ENCODE results near the gene CCNB1. TPM values are rescaled to one million over a fixed set of nuclear protein-coding genes. Genes with fewer than 3 reads are reported as not detected.
"Not testable (repeated sequence)": the region's sequence is repeated elsewhere in the genome, so short reads cannot be mapped to it uniquely, and the experiment has no call there.

Gene CCNB1
- total RNA-seq, 1 experiment from 2014 or later, result 96.4 TPM

GRCh38 chr5:69160651-69161050 lies 6.3 kb upstream of the CCNB1 start:
- no peaks in the 10 kb centered on the region for H3K9me3 ChIP-seq (ENCODE audit: low read length)
- no peak overlapping the region for H2AFZ ChIP-seq (ENCODE audit: low read length)
- H3K9me2 ChIP-seq (replicated peaks; ENCODE audit: insufficient read depth, low read length), result no peaks in the 10 kb centered on the region
- DNase-seq, result no peak
- no peaks in the 10 kb centered on the region for H3K79me2 ChIP-seq (ENCODE audit: low read length)
- no peaks in the 10 kb centered on the region for H3K27me3 ChIP-seq (ENCODE audit: low read length)
- H3K36me3 ChIP-seq (ENCODE audit: insufficient read depth, low read length), result no peaks in the 10 kb centered on the region
- no peak overlapping the region for H3K4me2 ChIP-seq (ENCODE audit: low read depth, low read length, poor library complexity, severe bottlenecking)
- H3K4me1 ChIP-seq (ENCODE audit: low read length), result no peaks in the 10 kb centered on the region
- no peak overlapping the region for H3K27ac ChIP-seq (ENCODE audit: low read length)
- no peak overlapping the region for H3K9ac ChIP-seq (ENCODE audit: low read length)
- H3K4me3 ChIP-seq (ENCODE audit: low read length), result no peak overlapping the region
- no peaks in the 10 kb centered on the region for H4K20me1 ChIP-seq (ENCODE audit: insufficient read depth, low read depth, low read length)

GRCh38 chr5:69167493-69167855 lies 524 bp downstream of the CCNB1 start:
- Histone ChIP-seq H3K79me2 (ENCODE audit: low read length) (peaks cover 18% of the 10 kb centered on the region), H3K9me2 (replicated peaks; ENCODE audit: insufficient read depth, low read length) (no peaks in the 10 kb centered on the region), H3K4me2 (ENCODE audit: low read depth, low read length, poor library complexity, severe bottlenecking) (peak overlapping the region; percentile 95), H3K36me3 (ENCODE audit: insufficient read depth, low read length) (peaks cover 34% of the 10 kb centered on the region), H2AFZ (ENCODE audit: low read length) (peak overlapping the region; percentile 69; the same call in 1 of the 2 replicates), H3K9me3 (ENCODE audit: low read length) (no peaks in the 10 kb centered on the region), H3K4me3 (ENCODE audit: low read length) (peak overlapping the region; percentile 97), H3K9ac (ENCODE audit: low read length) (peak overlapping the region; percentile 96), H3K4me1 (ENCODE audit: low read length) (peaks cover 22% of the 10 kb centered on the region), H3K27me3 (ENCODE audit: low read length) (no peaks in the 10 kb centered on the region), H3K27ac (ENCODE audit: low read length) (peak overlapping the region; percentile 84), H4K20me1 (ENCODE audit: insufficient read depth, low read depth, low read length) (no peaks in the 10 kb centered on the region)
- no peak for DNase-seq

- Histone ChIP-seq H3K36me3 (ENCODE audit: insufficient read depth, low read length) (peaks cover 35% of the 10 kb centered on the region), H4K20me1 (ENCODE audit: insufficient read depth, low read depth, low read length) (no peaks in the 10 kb centered on the region), H3K4me2 (ENCODE audit: low read depth, low read length, poor library complexity, severe bottlenecking) (peak overlapping the region; percentile 95), H2AFZ (ENCODE audit: low read length) (no peak overlapping the region), H3K27me3 (ENCODE audit: low read length) (no peaks in the 10 kb centered on the region), H3K79me2 (ENCODE audit: low read length) (peaks cover 18% of the 10 kb centered on the region), H3K4me3 (ENCODE audit: low read length) (peak overlapping the region; percentile 97), H3K9me3 (ENCODE audit: low read length) (no peaks in the 10 kb centered on the region), H3K9ac (ENCODE audit: low read length) (peak overlapping the region; percentile 96), H3K27ac (ENCODE audit: low read length) (peak overlapping the region; percentile 84; the same call in 1 of the 2 replicates), H3K4me1 (ENCODE audit: low read length) (peaks cover 22% of the 10 kb centered on the region), H3K9me2 (replicated peaks; ENCODE audit: insufficient read depth, low read length) (no peaks in the 10 kb centered on the region)
- no peak for DNase-seq
These were observed 979 bp downstream of the CCNB1 start for GRCh38 chr5:69167929-69168328.

GRCh38 chr5:69170495-69170894 lies 3.5 kb downstream of the CCNB1 start:
- no peak for DNase-seq
- H3K4me2 ChIP-seq (ENCODE audit: low read depth, low read length, poor library complexity, severe bottlenecking), result no peak overlapping the region
- no peaks in the 10 kb centered on the region for H3K27me3 ChIP-seq (ENCODE audit: low read length)
- H3K79me2 ChIP-seq (ENCODE audit: low read length), result peaks cover 18% of the 10 kb centered on the region
- H4K20me1 ChIP-seq (ENCODE audit: insufficient read depth, low read depth, low read length), result no peaks in the 10 kb centered on the region
- no peak overlapping the region for H3K9ac ChIP-seq (ENCODE audit: low read length)
- no peaks in the 10 kb centered on the region for H3K9me2 ChIP-seq (replicated peaks; ENCODE audit: insufficient read depth, low read length)
- no peak overlapping the region for H2AFZ ChIP-seq (ENCODE audit: low read length)
- H3K36me3 ChIP-seq (ENCODE audit: insufficient read depth, low read length), result peaks cover 59% of the 10 kb centered on the region
- peaks cover 25% of the 10 kb centered on the region for H3K4me1 ChIP-seq (ENCODE audit: low read length)
- no peaks in the 10 kb centered on the region for H3K9me3 ChIP-seq (ENCODE audit: low read length)
- H3K27ac ChIP-seq (ENCODE audit: low read length), result no peak overlapping the region
- no peak overlapping the region for H3K4me3 ChIP-seq (ENCODE audit: low read length)

- Histone ChIP-seq H3K4me1 (ENCODE audit: low read length) (peaks cover 26% of the 10 kb centered on the region), H3K9me2 (replicated peaks; ENCODE audit: insufficient read depth, low read length) (no peaks in the 10 kb centered on the region), H3K27me3 (ENCODE audit: low read length) (no peaks in the 10 kb centered on the region), H4K20me1 (ENCODE audit: insufficient read depth, low read depth, low read length) (no peaks in the 10 kb centered on the region), H3K9me3 (ENCODE audit: low read length) (no peaks in the 10 kb centered on the region), H3K4me2 (ENCODE audit: low read depth, low read length, poor library complexity, severe bottlenecking) (no peak overlapping the region), H3K79me2 (ENCODE audit: low read length) (peaks cover 18% of the 10 kb centered on the region), H3K27ac (ENCODE audit: low read length) (no peak overlapping the region), H3K9ac (ENCODE audit: low read length) (no peak overlapping the region), H3K36me3 (ENCODE audit: insufficient read depth, low read length) (peaks cover 62% of the 10 kb centered on the region), H3K4me3 (ENCODE audit: low read length) (no peak overlapping the region), H2AFZ (ENCODE audit: low read length) (no peak overlapping the region)
- DNase-seq, result no peak
These were observed 4.0 kb downstream of the CCNB1 start for GRCh38 chr5:69170969-69171368.

- H3K9me3 ChIP-seq (ENCODE audit: low read length); H4K20me1 ChIP-seq (ENCODE audit: insufficient read depth, low read depth, low read length); H3K9ac ChIP-seq (ENCODE audit: low read length); H3K27ac ChIP-seq (ENCODE audit: low read length); H2AFZ ChIP-seq (ENCODE audit: low read length); H3K9me2 ChIP-seq (replicated peaks; ENCODE audit: insufficient read depth, low read length); H3K4me3 ChIP-seq (ENCODE audit: low read length); H3K79me2 ChIP-seq (ENCODE audit: low read length); H3K27me3 ChIP-seq (ENCODE audit: low read length); H3K4me2 ChIP-seq (ENCODE audit: low read depth, low read length, poor library complexity, severe bottlenecking): not testable (repeated sequence)
- Histone ChIP-seq H3K4me1 (ENCODE audit: low read length) (peaks cover 12% of the 10 kb centered on the region), H3K36me3 (ENCODE audit: insufficient read depth, low read length) (peaks cover 11% of the 10 kb centered on the region)
- DNase-seq, result peak; percentile 29
These were observed 14.8 kb downstream of the CCNB1 start for GRCh38 chr5:69181659-69182293.

GRCh38 chr5:69184621-69185020 lies 17.7 kb downstream of the CCNB1 start:
- Histone ChIP-seq H3K27me3 (ENCODE audit: low read length) (no peaks in the 10 kb centered on the region), H3K4me3 (ENCODE audit: low read length) (no peak overlapping the region), H3K27ac (ENCODE audit: low read length) (no peak overlapping the region), H3K4me2 (ENCODE audit: low read depth, low read length, poor library complexity, severe bottlenecking) (no peak overlapping the region), H4K20me1 (ENCODE audit: insufficient read depth, low read depth, low read length) (no peaks in the 10 kb centered on the region), H2AFZ (ENCODE audit: low read length) (no peak overlapping the region), H3K79me2 (ENCODE audit: low read length) (no peaks in the 10 kb centered on the region), H3K4me1 (ENCODE audit: low read length) (peaks cover 7% of the 10 kb centered on the region), H3K9ac (ENCODE audit: low read length) (no peak overlapping the region), H3K9me2 (replicated peaks; ENCODE audit: insufficient read depth, low read length) (no peaks in the 10 kb centered on the region), H3K9me3 (ENCODE audit: low read length) (no peaks in the 10 kb centered on the region; the same call in 1 of the 2 replicates), H3K36me3 (ENCODE audit: insufficient read depth, low read length) (no peaks in the 10 kb centered on the region)
- DNase-seq, result no peak

- Histone ChIP-seq H3K4me2 (ENCODE audit: low read depth, low read length, poor library complexity, severe bottlenecking) (no peak overlapping the region), H3K9ac (ENCODE audit: low read length) (no peak overlapping the region), H3K79me2 (ENCODE audit: low read length) (peaks cover 18% of the 10 kb centered on the region), H3K9me2 (replicated peaks; ENCODE audit: insufficient read depth, low read length) (no peaks in the 10 kb centered on the region), H3K9me3 (ENCODE audit: low read length) (no peaks in the 10 kb centered on the region), H3K36me3 (ENCODE audit: insufficient read depth, low read length) (peaks cover 6% of the 10 kb centered on the region; the same call in 1 of the 2 replicates), H2AFZ (ENCODE audit: low read length) (no peak overlapping the region), H3K4me3 (ENCODE audit: low read length) (no peak overlapping the region), H4K20me1 (ENCODE audit: insufficient read depth, low read depth, low read length) (no peaks in the 10 kb centered on the region), H3K27ac (ENCODE audit: low read length) (no peak overlapping the region), H3K4me1 (ENCODE audit: low read length) (peaks cover 16% of the 10 kb centered on the region), H3K27me3 (ENCODE audit: low read length) (no peaks in the 10 kb centered on the region)
- no peak for DNase-seq
These were observed 20.4 kb downstream of the CCNB1 start for GRCh38 chr5:69187342-69187741.

Data from Karpas-422 (cell line).